Activated CD8-positive, alpha-beta T cell treated with anti-CD3 and anti-CD28 coated beads for 36 hours (primary cell): Measurements from ENCODE around the gene PALM2AKAP2. TPM values are rescaled to one million over a fixed set of nuclear protein-coding genes. Genes with fewer than 3 reads are reported as not detected.

ENCODE experiments used
- ATAC-seq: fragments of 200-7000 bp; cut with Tn5 transposase; one replicate; pipeline ENCODE4 v1.10.0; 2021; ENCODE audit warnings: mild to moderate bottlenecking, moderate library complexity
- CTCF ChIA-PET: fragments of 350-600 bp; sonication (Branson Sonifier 250); formaldehyde crosslinking; loops from one replicate; lab custom pipeline; 2021; ENCODE audit warnings: antibody characterized with exemption; lab: Charles Lee
- POLR2A ChIA-PET: fragments of 350-600 bp; sonication (Branson Sonifier 250); formaldehyde crosslinking; loops from one replicate; lab custom pipeline; 2021; ENCODE audit warnings: antibody characterized with exemption; lab: Charles Lee
- DNase-seq: peaks from one replicate; pipeline ENCODE4 v3.0.0-alpha.2; 2020
- H3K27ac Mint-ChIP-seq: one replicate; pipeline ENCODE4 v1.8.0; 2021; ENCODE audit warnings: mild to moderate bottlenecking, mixed read lengths
- H3K27me3 Mint-ChIP-seq: one replicate; pipeline ENCODE4 v1.8.0; 2021; ENCODE audit warnings: mixed read lengths
- H3K36me3 Mint-ChIP-seq: one replicate; pipeline ENCODE4 v1.8.0; 2021; ENCODE audit warnings: low read depth, mixed read lengths
- H3K4me1 Mint-ChIP-seq: one replicate; pipeline ENCODE4 v1.8.0; 2021; ENCODE audit warnings: low read depth, mixed read lengths
- H3K4me3 Mint-ChIP-seq: one replicate; pipeline ENCODE4 v1.8.0; 2021; ENCODE audit warnings: mild to moderate bottlenecking, moderate library complexity, mixed read lengths
- H3K9me3 Mint-ChIP-seq: one replicate; pipeline ENCODE4 v1.8.0; 2021; ENCODE audit warnings: mixed read lengths
- intact Hi-C: fragments of 100-400 bp; cut with micrococcal nuclease; formaldehyde crosslinking; loops from one replicate; pipeline ENCODE4 v1.10.0; 2022
- total RNA-seq, 2 experiments: library from RNA; stranded (reverse); gene quantifications; one replicate each; pipeline ENCODE4 v1.2.3, GENCODE V29; 2021
- TF ChIP-seq, protein P1 (sequence below): fragments of 200-600 bp; IDR thresholded peaks from one replicate; pipeline ENCODE4 v1.8.0; 2022; ENCODE audit warnings: antibody characterized with exemption, mild to moderate bottlenecking

The PALM2AKAP2 gene
- total RNA-seq, 2 experiments from 2014 or later = not detected

DNA sequence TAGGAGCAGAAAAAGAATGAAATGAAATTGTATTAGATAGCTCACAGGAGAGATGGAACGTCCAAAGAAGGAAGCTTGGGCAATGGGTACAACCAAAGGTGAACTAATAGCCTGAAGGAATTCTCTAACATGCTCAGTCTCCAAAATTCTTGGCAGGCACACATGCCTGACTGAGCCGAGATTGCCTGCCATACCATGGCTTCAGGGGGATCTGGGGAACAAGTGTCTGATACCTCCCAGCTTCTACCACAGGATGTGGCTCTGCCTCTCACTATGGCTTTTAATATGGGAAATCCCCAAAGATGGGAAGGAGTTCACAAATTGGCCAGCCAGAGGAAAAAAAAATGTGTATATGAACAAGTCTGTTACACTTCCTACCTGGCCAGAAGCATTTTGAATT is 3.6 kb upstream of the PALM2AKAP2 start:
- no peak for DNase-seq
- ATAC-seq = no peak
- Mint-ChIP-seq H3K4me3 (no peak overlapping the region), H3K36me3 (no peaks in the 10 kb centered on the region), H3K4me1 (no peaks in the 10 kb centered on the region), H3K27me3 (peaks cover 19% of the 10 kb centered on the region), H3K27ac (no peak overlapping the region), H3K9me3 (no peaks in the 10 kb centered on the region)
- POLR2A ChIA-PET = no interaction called here
- CTCF ChIA-PET = interaction anchor here (1.6 kb wide), 1 partner anchor 41 kb away, joined by 4 read pairs; no protein-coding TSS in a partner anchor
- TF ChIP-seq, protein P1, sequence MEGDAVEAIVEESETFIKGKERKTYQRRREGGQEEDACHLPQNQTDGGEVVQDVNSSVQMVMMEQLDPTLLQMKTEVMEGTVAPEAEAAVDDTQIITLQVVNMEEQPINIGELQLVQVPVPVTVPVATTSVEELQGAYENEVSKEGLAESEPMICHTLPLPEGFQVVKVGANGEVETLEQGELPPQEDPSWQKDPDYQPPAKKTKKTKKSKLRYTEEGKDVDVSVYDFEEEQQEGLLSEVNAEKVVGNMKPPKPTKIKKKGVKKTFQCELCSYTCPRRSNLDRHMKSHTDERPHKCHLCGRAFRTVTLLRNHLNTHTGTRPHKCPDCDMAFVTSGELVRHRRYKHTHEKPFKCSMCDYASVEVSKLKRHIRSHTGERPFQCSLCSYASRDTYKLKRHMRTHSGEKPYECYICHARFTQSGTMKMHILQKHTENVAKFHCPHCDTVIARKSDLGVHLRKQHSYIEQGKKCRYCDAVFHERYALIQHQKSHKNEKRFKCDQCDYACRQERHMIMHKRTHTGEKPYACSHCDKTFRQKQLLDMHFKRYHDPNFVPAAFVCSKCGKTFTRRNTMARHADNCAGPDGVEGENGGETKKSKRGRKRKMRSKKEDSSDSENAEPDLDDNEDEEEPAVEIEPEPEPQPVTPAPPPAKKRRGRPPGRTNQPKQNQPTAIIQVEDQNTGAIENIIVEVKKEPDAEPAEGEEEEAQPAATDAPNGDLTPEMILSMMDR = no peak
- intact Hi-C loops = no loop called here

DNA sequence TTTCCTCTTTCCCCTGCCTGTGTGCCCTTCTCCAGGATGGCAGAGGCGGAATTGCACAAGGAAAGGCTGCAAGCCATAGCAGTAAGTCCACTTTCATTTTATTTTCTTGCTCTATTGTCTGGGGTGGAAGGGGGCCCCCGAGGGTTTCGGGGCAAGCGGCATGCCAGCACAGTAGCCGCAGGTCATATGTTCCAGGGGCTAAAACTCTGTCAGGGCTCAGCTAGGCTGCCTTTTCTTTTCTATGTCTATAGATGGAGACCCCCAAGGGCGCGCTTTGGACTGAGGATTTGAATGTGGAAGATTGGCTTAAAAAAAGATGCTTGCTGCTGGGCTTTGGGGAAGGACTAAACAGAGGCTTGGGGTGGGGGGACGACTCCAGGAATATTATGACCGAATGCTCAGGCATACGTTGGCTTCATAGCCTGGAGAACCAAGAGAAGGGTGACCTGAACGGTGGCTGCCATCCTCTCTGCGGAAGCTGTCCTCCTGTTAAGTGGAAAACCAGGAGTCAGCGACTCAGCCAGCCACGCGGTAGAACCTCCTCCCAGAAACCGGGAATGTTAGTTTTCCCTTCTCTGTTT is 545 bp downstream of the PALM2AKAP2 start:
- no peaks in the 10 kb centered on the region for H3K36me3 Mint-ChIP-seq
- ChIA-PET POLR2A (no interaction called here), CTCF (no interaction called here)
- no peak overlapping the region for H3K27ac Mint-ChIP-seq
- no peak for DNase-seq
- intact Hi-C loops = no loop called here
- no peaks in the 10 kb centered on the region for H3K9me3 Mint-ChIP-seq
- TF ChIP-seq, protein P1 = no peak
- H3K4me3 Mint-ChIP-seq = no peak overlapping the region
- no peak for ATAC-seq
- peaks cover 25% of the 10 kb centered on the region for H3K27me3 Mint-ChIP-seq
- H3K4me1 Mint-ChIP-seq = no peaks in the 10 kb centered on the region

DNA sequence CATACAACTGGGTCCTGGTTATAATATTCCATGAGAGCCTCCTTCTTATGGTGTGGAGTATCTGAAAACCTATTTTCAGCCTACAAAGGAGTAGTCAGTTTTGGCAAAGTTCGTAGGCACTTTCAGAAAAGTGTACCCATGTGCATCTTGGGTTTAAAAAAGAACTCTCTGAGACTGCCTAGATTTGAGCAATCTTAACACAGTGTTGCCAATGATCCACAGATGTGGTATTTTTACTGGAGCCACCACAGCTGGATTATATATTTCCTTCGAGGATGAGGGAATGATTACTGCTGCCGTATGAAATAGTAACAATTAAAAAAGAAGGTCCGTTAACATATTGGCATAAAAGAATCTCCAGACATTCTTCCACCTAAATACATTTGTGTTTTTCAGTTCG is 1.1 kb downstream of the PALM2AKAP2 start:
- H3K4me1 Mint-ChIP-seq = no peaks in the 10 kb centered on the region
- H3K9me3 Mint-ChIP-seq = no peaks in the 10 kb centered on the region
- ChIA-PET POLR2A (no interaction called here), CTCF (no interaction called here)
- TF ChIP-seq, protein P1 = no peak
- no peak overlapping the region for H3K27ac Mint-ChIP-seq
- peaks cover 25% of the 10 kb centered on the region for H3K27me3 Mint-ChIP-seq
- DNase-seq (no peak), ATAC-seq (no peak)
- intact Hi-C loops = no loop called here
- H3K36me3 Mint-ChIP-seq = no peaks in the 10 kb centered on the region
- no peak overlapping the region for H3K4me3 Mint-ChIP-seq

DNA sequence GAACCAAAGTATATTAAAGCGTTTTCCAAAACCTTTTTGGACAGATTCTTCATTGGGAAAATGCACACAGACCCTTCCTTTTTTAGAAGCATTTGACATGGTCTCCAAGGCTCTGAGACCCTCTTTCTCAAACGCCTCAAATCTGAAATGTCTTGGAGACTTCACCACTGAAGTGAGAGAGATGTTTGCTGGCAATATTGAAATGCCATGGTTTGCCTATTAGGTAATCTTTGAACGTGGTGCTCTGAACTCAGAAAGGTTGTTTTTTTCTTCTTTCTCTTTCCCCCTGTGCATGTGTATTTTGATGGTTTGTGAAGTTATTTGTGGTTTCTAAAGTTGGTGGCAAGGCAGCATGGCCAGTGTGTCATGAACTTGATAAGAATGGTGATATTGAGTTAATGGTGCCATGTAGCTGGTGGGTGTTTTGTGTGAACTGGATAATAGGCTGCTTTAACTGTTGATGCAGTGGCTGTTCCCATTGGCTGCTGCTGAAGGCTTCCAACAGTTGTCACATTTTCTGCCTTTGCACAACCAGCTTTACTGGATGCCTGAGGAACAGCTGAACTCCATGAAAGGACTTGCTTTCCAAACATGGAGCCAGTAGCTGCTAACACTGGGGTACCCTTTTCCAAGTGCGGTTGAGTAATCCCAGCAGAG is 1.7 kb downstream of the PALM2AKAP2 start:
- ATAC-seq (no peak), DNase-seq (no peak)
- Mint-ChIP-seq H3K27ac (no peak overlapping the region), H3K36me3 (no peaks in the 10 kb centered on the region), H3K9me3 (no peaks in the 10 kb centered on the region), H3K27me3 (peaks cover 25% of the 10 kb centered on the region), H3K4me1 (no peaks in the 10 kb centered on the region), H3K4me3 (no peak overlapping the region)
- POLR2A ChIA-PET = no interaction called here
- CTCF ChIA-PET = no interaction called here
- TF ChIP-seq, protein P1 = no peak
- intact Hi-C loops = no loop called here

DNA sequence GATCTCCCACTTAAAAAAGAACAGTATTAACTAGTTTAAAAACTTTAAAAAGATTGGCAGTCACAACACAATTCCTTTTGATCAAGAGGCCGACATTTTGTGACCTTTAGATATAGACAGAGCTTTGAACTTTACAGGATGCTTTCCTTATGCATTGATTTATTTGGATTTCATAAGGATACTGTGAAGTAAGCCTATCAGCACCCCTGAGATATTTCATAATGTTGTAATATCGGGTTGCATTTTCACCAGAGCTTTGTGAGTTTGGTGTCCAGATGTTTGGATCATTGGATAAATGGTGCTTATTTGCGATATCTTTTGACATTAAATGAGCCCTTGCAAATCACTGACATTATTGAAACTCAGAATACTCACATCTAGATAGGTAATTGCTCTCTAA is 7.7 kb downstream of the PALM2AKAP2 start:
- H3K9me3 Mint-ChIP-seq = no peaks in the 10 kb centered on the region
- H3K4me1 Mint-ChIP-seq = no peaks in the 10 kb centered on the region
- no peak overlapping the region for H3K4me3 Mint-ChIP-seq
- ChIA-PET POLR2A (no interaction called here), CTCF (no interaction called here)
- intact Hi-C loops = no loop called here
- H3K27me3 Mint-ChIP-seq = peaks cover 2% of the 10 kb centered on the region
- TF ChIP-seq, protein P1 = no peak
- no peak for ATAC-seq
- H3K36me3 Mint-ChIP-seq = no peaks in the 10 kb centered on the region
- H3K27ac Mint-ChIP-seq = no peak overlapping the region
- no peak for DNase-seq
